Measurements from ENCODE around the gene CIDEB.

The CIDEB gene

DNA sequence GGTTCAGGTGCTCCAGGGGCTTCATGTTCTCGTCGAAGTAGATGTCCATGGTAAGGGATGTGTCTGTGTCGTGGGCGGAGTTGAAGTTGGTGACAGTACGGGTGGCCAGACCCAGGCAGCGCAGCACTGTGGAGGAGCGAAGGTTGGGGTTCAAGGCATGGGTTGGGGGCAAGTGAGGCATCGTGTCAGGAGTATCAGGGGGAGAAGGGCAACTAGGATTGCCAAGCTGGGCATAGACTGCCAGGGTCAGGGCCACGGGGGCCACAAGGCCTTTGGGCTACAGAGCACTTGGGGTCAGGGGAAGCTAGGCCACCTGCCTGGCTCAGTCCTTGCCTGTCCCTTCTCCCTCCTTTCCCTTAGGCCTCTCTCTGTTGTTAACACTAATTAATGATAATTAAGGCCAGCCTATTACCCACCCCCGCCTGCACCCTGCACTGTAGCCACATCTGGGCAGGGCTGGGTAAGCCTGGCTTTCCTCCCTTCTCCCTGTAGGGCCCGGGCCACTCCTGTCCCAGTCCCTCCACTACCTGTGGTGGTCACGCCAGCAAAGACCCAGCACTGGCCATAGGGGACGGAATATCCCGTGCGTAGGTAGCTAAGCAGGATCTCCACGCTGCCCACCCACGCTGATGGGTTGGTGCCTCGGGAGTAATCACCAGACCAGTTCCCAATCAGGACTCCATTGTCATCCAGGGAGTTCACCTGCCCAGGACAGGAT lies 49.1 kb downstream of the CIDEB start:
- ATAC-seq (replicated peaks) (no peak), DNase-seq (no peak)
- Mint-ChIP-seq H3K27me3 (no peaks in the 10 kb centered on the region), H3K9me3 (no peaks in the 10 kb centered on the region), H3K36me3 (peaks cover 31 to 45% of the 10 kb centered on the region in 2 donors), H3K4me1 (no peaks in the 10 kb centered on the region), H3K4me3 (no peak overlapping the region), H3K27ac (no peak overlapping the region)

GRCh38 chr14:24258119-24258518 lies 49.7 kb downstream of the CIDEB start:
- ATAC-seq (replicated peaks) (no peak), DNase-seq (no peak)
- H3K27ac Mint-ChIP-seq = no peak overlapping the region
- no peak overlapping the region for H3K4me3 Mint-ChIP-seq
- no peaks in the 10 kb centered on the region for H3K4me1 Mint-ChIP-seq
- H3K27me3 Mint-ChIP-seq = no peaks in the 10 kb centered on the region
- H3K36me3 Mint-ChIP-seq = peaks cover 31 to 45% of the 10 kb centered on the region in 2 donors
- no peaks in the 10 kb centered on the region for H3K9me3 Mint-ChIP-seq

- no peak overlapping the region for H3K4me3 Mint-ChIP-seq
- H3K4me1 Mint-ChIP-seq = no peaks in the 10 kb centered on the region
- DNase-seq (no peak), ATAC-seq (replicated peaks) (no peak)
- peak overlapping the region; percentile 1 for H3K27ac Mint-ChIP-seq
- no peaks in the 10 kb centered on the region for H3K27me3 Mint-ChIP-seq
- peaks cover 25 to 35% of the 10 kb centered on the region in 2 donors for H3K36me3 Mint-ChIP-seq
- H3K9me3 Mint-ChIP-seq = no peaks in the 10 kb centered on the region
Observed at GRCh38 chr14:24256960-24257359, 50.8 kb downstream of the CIDEB start.

DNA sequence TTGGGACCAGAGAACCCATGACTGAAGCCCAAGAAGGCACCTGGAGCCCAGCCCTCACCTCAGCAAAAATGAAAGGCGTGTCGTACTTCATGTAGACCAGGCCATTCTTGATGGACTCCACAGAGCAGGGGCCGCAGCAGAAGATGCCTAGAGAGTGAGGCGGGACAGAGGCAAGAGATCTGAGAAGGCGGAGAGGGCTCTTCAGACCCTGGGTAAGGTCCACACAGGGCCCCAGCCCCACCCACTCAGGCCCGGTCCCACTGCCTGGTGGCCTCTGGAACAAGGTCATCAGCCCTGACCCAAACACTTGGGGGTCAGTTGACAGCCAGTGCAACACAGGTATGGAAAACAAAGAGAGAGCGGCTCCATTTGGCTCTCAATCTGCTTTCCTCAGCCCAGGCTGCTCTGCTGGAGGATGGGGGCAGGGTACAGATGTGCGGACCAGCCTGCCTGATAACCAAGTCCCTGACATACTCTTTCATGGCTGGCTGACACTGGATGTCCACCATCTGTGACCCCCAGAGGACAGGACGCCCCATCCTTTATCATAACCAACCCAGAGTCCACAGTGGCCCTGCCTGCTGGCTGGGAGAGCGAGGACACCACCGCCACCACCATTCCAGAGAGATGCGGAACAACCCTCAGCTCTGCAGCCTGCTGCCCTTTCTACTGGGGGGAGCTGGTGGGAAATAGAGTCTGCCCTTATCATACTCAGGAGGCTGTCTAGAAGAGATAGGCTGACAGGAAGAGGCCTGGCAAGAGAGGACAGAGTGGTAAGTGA lies 51.7 kb downstream of the CIDEB start:
- no peak overlapping the region for H3K4me3 Mint-ChIP-seq
- H3K27me3 Mint-ChIP-seq = no peaks in the 10 kb centered on the region
- no peaks in the 10 kb centered on the region for H3K9me3 Mint-ChIP-seq
- no peak overlapping the region for H3K27ac Mint-ChIP-seq
- no peak for ATAC-seq (replicated peaks)
- H3K4me1 Mint-ChIP-seq = peaks cover 0 to 5% of the 10 kb centered on the region in 2 donors
- H3K36me3 Mint-ChIP-seq = peaks cover 24 to 32% of the 10 kb centered on the region in 2 donors
- no peak for DNase-seq

GRCh38 chr14:24255438-24255837 lies 52.3 kb downstream of the CIDEB start:
- Mint-ChIP-seq H3K4me3 (no peak overlapping the region), H3K4me1 (peaks cover 4 to 5% of the 10 kb centered on the region in 2 donors), H3K36me3 (peaks cover 24 to 33% of the 10 kb centered on the region in 2 donors), H3K27ac (no peak overlapping the region), H3K9me3 (no peaks in the 10 kb centered on the region), H3K27me3 (no peaks in the 10 kb centered on the region)
- DNase-seq (no peak), ATAC-seq (replicated peaks) (no peak)

Measured in stimulated activated naive B cell treated with anti-CD40 and anti-IgM and Interleukin-4, amounts not matched to agents 10 μg/mL and 1 μg/mL and 100 μg/mL, for 72 hours (primary cell).